GDM1 (cell line): Measurements from ENCODE around the gene TOMM20.
A peak's percentile ranks its signal among the peaks of the same experiment; 100 is the strongest.
"Not testable (repeated sequence)": the region's sequence is repeated elsewhere in the genome, so short reads cannot be mapped to it uniquely, and the experiment has no call there.

Experiments
- DNase-seq: peaks from one replicate; lab custom pipeline; 2025; lab: John Stamatoyannopoulos, UW

The TOMM20 gene

DNA sequence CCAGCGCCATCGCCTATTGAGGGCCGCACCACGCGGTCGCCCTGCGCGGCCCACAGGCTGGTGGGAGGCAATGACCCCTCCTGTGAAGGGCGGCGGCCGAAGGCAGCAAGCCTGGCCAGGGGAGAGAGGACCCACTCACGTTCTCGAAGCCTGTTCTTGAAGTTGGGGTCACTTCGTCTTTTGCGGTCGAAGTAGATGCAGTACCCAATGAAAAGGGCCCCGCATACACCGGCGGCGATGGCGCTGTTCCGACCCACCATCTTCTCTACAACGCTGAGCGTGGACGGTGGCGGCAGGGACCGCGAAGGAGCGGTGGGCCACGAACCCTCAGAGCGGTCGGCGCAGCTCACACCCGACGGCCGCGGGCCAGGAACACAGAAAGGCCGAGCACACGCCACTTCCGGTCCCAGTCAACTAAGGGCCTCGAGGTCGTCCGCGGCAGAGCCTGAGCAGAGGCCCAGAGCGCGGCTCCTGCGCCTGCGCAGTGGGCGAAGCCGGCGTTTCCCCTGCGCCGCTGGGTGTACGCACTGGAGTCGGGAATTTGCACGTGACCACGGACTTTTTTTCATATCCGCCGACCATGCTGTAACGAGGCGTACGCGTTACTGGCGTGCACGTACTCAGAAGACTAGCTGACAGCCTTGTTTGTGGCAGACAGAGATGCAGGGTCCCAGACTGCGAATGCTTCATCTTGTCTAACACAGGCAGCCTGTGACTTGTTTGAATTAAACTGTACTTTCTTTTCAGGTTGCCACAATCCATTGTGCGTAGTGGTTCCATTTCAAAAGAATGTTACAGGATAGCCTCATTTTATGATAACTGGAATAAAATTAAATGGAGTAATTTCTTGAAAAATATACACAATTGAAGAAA lies at the start of gene TOMM20:
TSS of gene TOMM20 (minus strand) at position 382 of the 873 bp plus-strand sequence. CDS start at position 260, 122 bp downstream.
- DNase-seq = peak; percentile 97

DNA sequence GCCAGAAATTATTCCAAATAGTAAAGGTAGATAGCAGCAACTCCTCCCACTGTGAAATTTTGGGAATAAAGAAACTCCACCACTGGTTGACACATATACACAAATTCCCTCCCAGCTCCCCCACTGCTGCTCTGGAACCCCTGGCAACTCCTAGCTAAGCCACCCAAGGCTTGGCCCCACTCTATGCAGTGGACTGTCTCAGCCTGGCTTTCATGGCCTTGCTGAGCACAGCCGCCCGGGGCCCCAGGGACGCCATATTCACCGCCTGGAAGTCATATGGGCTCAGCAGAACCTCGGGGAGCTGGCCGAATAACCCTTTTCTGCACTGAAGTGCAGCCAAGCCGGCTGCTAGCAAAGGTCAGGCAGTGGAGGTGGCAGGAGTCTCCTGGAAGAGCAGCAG lies 47.8 kb upstream of the TOMM20 start:
- no peak for DNase-seq

DNA sequence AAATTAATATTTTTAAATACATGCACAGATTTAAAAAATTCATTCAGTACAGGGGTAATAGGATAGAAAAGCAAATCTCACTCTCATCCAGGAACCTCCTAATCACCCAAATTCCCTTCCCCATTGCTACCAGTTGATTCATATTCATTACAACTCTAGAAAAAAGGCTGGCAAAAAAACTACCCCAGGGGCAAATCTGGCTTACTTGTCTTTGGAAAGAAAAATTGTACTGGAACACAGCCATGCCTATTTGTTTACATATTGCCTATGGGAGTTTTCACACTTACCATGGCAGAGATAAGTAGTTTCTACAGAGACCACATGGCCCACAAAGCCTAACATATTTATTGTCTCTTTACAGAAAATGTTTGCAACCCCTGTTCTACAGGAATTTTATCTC lies 41.3 kb upstream of the TOMM20 start:
- DNase-seq = no peak

DNA sequence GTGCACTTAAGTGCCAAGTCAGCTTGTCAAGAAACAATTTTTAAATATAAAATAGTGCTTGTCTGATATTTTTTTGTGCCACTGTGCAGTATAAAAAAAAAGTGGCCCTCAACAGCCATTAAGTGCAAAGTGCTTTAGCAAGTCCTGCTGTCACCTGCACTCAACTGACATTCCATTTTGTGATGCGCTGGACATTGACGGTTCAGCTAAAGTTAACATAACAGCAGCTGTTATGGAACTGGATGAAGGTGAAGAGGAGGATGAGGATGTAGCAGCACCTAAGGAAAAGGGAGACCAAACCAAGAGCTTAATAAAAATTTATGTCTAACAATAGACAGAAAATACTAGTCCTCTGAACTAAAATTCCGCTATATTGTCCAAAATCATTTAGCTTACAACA lies 39.7 kb upstream of the TOMM20 start:
- no peak for DNase-seq

DNA sequence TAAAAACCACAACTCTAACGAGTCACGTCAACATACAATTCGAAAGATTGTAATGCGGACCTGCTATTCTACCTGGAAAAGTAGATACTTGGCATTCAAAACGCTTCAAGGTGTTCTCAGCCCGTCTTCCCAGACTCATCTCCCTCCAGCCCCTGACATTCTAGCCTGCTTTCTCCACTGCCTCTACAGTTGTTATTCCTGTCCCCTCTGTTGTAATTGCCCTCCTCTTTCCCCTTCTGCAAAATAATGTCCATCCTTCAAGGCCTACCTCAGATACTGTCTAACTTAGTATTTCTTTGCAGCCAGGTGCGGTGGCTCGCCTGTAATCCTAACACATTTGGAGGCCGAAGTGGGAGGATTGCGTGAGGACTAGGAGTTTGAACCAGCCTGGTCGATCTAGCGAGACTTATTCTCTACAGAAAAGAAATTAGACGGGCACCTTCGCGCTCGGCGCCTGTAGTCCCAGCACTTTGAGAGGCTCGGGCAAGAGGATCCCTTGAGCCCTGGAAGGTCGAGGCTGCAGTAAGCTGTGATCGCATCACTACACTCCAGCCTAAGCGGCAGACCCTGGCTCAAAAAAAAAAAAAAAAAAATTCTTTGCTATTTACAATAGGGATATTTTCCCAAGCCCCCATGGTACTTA lies 33.2 kb upstream of the TOMM20 start:
- DNase-seq = no peak

DNA sequence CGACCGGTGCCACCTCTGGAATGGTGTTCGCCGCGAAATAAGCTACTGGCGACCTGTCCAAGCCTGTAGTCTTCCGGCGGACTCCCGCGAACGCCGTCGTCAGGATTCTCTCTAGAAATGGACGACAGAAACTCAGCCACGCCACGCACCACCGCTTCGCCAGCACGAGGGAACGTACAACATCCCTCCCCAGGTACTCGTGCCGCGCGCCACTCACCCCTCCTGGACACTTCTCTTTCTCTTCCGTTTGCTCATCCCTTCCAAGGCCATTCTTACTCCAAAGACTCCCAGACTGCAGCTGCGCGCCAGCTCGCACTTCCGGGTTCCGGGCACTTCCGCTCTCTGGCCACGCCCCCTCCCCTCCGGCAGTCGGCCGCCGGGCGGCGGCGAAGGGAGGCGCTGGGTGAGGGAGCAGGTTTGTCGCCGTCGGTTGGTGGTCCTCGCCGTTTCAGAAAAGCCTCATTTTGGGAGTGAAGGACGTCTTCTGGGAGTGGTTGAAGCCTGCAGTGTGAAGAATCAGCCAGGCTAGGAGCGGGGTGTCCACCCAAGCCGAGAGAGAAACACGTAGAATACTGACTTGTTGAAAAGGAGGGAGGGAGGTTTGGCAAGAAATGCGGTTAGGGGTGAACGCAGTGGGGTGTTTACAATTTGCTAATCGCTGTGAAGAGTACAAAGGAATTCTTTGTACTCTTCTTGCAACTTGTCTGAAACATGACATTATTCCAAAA lies 32.5 kb upstream of the TOMM20 start, which contains the start of gene RBM34:
TSS of gene RBM34 (minus strand) at position 294 of the 728 bp plus-strand sequence. CDS start at position 270, 24 bp downstream.
- DNase-seq = peak; percentile 83

DNA sequence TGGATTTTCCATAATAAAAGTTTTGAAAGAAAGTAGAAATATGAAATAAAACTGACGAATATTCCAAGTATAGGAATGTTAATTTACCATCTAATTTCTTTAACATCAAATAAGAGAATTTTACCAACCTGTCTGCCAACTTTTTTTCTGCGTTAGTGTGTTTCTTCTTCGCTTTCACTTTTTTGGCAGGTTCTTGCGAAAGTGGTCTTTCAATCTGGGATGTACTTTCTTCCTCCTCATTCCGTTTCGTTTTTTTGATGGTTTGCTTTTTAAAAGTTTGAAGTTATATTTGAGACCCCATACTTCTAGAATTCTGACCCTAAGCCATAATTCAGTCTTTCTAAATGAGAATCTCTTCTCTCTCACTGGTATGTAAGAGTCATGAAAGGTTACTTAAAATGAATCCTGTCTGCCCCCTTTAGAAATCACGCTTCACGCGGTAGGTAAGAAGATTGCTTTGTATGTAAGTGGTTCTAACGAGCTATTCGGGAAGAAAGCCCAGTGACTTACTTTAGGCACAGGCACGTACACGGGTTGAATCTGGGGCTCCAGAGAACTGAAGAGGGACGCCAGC lies 31.8 kb upstream of the TOMM20 start:
- peak; percentile 45 for DNase-seq

DNA sequence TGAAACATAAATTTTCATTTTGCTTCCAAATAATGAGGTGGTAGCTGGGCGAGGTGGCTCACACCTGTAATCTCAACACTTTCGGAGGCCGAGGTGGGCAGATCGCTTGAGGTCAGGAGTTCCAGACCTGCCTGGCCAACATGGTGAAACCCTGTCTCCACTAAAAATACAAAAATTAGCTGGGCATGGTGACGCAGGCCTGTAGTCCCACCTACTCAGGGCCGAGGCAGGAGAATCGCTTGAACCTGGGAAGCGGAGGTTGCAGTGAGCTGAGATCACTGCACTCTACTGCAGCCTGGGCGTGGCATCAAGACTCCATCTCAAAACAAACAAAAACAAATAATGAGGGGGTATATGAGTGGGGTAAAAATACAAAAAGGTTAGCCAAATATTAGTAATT lies 31.3 kb upstream of the TOMM20 start:
- not testable (repeated sequence) for DNase-seq

DNA sequence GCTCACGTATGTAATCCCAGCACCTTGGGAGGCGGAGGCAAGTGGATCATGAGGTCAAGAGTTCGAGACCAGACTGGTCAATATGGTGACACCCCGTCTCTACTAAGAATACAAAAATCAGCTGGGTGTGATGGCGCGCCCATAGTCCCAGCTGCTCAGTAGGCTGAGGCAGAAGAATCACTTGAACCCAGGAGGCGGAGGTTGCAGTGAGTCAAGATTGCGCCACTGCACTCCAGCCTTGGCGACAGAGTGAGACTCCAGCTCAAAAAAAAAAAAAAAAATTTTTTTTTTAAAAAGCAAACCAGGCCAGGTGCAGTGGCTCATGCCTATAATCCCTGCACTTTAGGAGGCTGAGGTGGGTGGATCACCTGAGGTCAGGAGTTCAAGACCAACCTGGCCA lies 30.6 kb upstream of the TOMM20 start:
- DNase-seq = not testable (repeated sequence)

DNA sequence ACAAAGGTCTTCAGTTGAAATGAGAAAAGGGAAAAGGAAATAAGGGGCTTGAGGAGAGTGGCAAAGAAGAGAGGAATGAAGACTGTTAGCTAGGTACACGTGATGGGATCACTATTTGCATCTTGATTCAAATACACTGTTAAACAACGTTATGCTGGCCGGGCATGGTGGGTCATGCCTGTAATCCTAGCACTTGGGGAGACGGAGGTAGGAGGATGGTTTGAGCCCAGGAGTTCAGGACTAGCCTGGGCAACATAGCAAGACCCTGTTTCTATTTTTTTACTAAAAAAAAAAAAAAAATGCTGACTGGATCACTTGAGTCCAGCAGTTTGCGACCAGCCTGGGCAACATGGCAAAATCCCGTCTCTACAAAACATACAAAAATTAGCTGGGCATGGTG lies 30.0 kb upstream of the TOMM20 start:
- DNase-seq = no peak

DNA sequence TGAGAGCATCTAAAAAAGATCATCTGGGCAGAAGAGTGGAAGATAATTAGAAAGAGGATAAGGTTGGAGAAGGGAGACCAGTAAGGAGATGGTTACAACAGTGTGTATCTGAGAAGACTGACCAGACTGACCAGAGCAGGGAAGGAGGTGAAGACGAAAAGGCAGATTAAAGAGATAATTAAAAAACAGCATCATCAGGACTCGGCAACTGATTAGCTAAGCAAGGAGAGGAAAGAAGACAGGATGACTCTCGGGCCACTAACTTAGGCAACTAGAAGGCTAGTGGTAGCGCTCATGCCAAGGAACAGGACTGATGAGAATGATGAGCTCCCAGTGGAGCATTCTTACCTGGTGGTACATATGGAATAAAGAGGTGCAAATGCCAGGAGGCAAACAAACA lies 28.5 kb upstream of the TOMM20 start:
- DNase-seq = no peak

DNA sequence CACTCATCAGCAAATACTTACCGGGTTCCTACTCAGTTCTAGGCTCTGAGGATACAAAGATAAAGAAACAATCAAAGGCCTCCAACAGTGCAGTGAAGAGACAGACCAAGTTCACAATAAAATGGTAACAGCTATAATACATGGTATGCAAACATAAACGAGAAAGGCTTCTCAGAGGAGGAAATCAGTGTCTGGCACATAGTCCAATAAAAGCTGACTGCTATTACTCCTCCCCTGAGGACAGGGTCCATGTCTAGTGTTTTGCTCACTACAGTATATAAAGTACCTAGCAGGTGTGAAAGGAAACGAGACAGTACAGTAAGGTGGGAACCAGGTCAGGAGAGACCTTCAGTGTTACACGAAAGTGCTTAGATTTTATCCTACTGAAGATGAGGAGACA lies 28.1 kb upstream of the TOMM20 start:
- DNase-seq = no peak

DNA sequence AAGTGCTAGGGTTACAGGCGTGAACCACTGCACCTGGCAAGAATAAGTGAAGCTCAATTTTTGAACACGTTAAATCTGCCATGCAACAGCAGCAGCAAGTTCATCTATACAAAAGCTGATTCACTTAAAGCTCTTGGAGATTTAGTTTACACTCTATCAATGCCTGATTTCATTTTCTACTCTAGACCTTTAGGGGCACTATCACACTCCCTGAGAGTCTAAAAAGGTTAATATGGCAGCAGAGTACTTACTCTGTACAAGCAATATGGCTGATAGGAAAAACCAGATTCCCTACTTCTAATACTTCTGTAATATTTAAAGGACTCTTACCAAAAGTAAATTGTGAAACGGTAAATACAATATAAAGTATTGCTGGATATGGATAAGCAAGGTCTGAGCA lies 27.6 kb upstream of the TOMM20 start:
- DNase-seq = no peak

DNA sequence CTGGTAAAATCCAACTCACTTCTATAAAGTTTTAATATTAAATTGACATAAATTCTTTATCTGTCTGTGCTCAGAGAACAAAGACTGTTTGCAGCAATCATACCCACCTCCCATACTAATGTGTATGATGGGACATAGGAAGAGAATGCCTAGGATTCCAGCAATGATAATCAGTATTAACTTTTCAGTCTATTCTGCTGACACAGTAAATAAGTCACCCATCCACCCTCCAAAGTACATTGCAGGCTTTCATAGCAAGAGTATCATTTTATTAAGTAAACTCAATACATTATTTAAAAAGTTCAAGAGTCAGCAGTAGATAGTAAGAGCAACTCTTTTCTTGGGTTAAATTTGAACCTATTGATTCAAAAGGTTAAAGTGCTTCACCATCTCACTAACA lies 23.6 kb upstream of the TOMM20 start:
- no peak for DNase-seq

DNA sequence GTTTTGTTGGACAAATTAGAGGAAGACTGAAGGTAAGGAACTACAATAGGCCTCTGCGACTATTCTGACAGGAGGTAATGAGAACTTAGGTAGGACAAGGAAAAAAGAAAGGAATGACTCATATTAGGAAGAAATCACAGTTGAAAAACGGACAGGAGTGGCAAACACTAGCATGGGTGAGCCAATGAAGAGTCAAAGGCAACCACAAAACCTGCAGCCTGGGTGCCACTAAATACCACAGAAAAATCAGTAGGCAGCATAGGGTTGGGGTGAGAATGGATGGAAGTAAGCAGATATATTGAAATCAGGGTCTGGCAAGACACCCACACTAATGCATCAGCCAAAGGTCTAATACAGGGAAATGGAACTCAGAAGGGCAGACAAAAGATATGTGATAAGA lies 22.4 kb upstream of the TOMM20 start:
- DNase-seq = no peak

DNA sequence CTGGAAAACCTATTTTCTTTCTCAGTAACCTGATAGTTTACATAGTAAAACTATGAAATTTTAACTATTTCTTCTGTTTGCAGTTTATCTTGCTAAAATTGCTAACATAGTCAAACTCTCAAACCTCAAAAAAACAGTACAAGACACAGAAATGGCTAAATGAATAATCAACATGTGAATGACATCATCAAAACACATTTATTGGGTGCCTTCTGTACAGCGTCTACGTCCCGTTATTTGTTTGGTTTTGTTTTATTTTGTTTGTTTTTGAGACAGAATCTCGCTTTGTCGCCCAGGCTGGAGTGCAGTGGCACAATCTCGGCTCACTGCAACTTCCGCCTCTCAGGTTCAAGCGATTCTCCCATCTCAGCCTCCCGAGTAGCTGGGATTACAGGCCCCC lies 21.2 kb upstream of the TOMM20 start:
- no peak for DNase-seq

DNA sequence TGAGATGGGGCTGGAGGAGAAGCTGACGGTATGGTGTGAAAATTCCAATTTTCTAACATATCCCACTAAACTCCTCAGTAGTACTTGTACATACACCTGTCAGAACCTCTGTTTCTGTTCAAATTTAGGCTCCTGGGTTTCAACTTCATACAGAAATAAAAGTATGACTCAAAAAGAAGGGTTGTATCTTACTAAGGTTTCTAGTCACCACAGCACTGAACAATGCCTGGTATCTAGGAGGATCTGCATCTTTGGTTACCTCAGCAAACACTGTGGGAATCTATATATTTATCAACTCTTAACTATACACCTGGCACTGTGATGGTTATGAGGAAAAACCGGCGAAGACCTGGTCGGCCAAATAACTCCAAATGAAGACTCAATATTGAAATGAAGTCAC lies 18.6 kb upstream of the TOMM20 start:
- DNase-seq = no peak

DNA sequence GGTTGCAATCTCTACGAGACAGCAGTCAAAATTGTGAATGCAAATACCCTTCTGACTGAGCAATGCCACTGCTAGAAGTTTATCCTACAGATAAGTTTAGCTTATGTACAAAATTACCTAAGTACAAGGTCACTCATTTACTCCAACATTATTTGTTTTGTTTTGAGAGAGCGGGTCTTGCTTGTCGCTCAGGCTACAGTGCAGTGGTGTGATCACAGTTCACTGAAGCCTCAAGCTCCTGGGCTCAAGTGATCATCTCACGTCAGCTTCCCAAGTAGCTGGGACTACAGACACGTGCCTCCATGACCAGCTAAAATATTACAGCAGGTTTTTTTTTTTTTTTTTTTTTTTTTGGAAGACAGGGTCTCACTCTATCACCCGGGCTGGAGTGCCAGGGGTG lies 17.0 kb upstream of the TOMM20 start:
- DNase-seq = no peak

DNA sequence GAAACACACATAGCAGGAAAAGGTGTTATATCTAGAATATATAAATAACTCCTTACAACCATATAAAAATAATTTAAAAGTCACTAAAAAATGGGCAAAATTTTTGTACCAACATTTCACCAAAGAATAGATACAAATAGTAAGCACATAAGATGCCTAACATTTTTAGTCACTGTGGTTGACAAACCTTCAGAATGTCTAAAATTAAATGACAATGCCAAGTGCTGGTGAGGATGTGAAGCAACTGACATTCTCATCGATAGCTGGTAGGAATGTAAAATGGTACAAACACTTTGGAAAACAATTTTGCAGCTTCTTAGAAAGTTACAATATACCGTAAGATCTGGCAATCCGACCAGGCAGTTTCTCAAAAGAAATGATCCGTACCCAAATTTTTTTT lies 14.4 kb upstream of the TOMM20 start:
- no peak for DNase-seq

DNA sequence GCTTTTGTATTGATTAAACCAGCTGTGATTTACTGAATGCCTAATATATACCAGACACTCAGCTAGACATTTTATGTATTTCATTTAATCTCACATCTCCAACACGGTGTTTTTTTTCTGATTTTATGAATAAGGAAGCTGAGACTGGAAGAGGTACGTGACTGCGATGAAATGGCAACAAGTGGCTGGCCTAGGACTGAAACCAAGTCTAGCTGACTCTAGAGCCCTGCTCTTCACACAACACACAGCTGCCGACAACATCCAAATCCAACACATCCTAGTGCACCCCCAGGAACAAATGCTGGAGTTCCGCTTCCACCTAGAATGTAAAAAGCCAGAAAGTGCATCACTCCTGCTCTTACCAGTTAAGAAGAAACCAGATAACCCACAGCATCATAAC lies 10.7 kb upstream of the TOMM20 start:
- DNase-seq = no peak

DNA sequence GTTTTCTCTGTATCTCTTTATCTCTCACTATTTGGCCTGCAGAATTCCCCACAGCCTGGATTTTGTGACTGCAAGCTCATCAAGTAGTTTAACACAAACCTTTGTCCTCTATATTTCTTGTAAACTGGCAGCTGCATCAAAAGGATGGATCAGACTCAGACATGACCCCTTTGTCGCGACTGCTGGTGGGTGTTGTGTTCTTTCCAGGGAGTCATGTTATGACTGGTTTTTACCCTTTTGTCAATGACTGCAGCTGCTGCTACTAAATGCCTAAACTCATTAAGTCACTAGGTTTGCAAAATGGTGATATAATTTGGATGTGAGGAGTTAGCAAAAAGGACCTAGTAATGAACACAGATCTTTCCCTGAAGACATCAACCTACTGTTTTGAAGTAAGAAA lies 10.2 kb upstream of the TOMM20 start:
- DNase-seq = no peak

DNA sequence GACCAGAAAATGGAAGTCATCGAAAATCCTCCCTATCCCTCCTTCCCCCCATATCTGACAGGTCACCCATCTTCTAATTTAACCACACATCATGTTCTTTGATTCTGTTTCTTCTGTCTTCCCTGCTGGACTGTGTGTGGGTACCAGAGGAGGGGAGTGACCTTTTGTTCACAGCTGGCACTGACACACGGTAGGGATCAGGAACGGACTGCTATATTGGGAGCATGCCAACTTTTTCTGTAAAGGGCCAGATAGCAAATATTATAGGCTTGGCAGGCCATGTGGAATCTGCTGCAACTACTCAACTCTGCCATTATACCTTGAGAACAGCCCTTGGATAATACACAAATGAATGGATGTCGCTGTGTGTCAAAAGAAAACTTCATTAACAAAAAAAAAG lies 7.5 kb upstream of the TOMM20 start:
- DNase-seq = no peak
